DOHH2 (cell line): ENCODE results near the gene CCL21.

Experiments used
- CTCF ChIP-seq: fragments of 200-600 bp; sonication (generic); IDR thresholded peaks from one replicate; pipeline ENCODE4 v1.5.1; 2014; ENCODE audit warnings: antibody characterized with exemption, mild to moderate bottlenecking, low read depth, low read length; ENCODE audit not compliant: poor library complexity, severe bottlenecking
- EZH2phosphoT487 ChIP-seq: fragments of 200-600 bp; sonication (generic); IDR thresholded peaks from 2 replicates; pipeline ENCODE4 v1.6.1; 2017; ENCODE audit warnings: borderline replicate concordance, mild to moderate bottlenecking, antibody characterized with exemption, low read length, moderate library complexity, mixed read lengths

GRCh38 chr9:34686732-34687131, 23.2 kb downstream of the CCL21 start:
- TF ChIP-seq CTCF (no peak), EZH2phosphoT487 (no peak)
